Ectodermal cell (in vitro differentiated cells): ENCODE measurements around the gene ADAMTS6.
"Not testable (repeated sequence)": the region's sequence is repeated elsewhere in the genome, so short reads cannot be mapped to it uniquely, and the experiment has no call there.

Source experiments
- H3K27ac ChIP-seq: 2 replicates; pipeline ENCODE4 v1.7.0; 2013; ENCODE audit warnings: mild to moderate bottlenecking, low read depth, low read length; ENCODE audit not compliant: insufficient read depth, poor library complexity, severe bottlenecking
- H3K27me3 ChIP-seq: 2 replicates; pipeline ENCODE4 v1.7.0; 2013; ENCODE audit warnings: mild to moderate bottlenecking, low read length; ENCODE audit not compliant: insufficient read depth, control insufficient read depth, poor library complexity, severe bottlenecking
- H3K36me3 ChIP-seq: one replicate; pipeline ENCODE4 v1.7.0; 2013; ENCODE audit warnings: low read length; ENCODE audit not compliant: control insufficient read depth, insufficient read depth
- H3K4me1 ChIP-seq: one replicate; pipeline ENCODE4 v1.7.0; 2013; ENCODE audit warnings: low read length; ENCODE audit not compliant: control insufficient read depth, insufficient read depth
- H3K4me3 ChIP-seq: 2 replicates; pipeline ENCODE4 v1.7.0; 2013; ENCODE audit warnings: low read depth, low read length, control low read depth; ENCODE audit not compliant: insufficient read depth
- H3K9me3 ChIP-seq: 2 replicates; pipeline ENCODE4 v1.7.0; 2013; ENCODE audit warnings: mild to moderate bottlenecking, low read length, moderate library complexity; ENCODE audit not compliant: control insufficient read depth
- WGBS, 2 experiments: methylation state at CpG; one replicate each; pipeline ENCODE4 v1.1.7; 2013; ENCODE audit warnings: missing lambda C conversion rate in 2 of 2; 5-methylcytosine and 5-hydroxymethylcytosine counted together

ADAMTS6 gene

GRCh38 chr5:65191554-65192135, 290.1 kb downstream of the ADAMTS6 start:
- Histone ChIP-seq H3K36me3 (no peaks in the 10 kb centered on the region), H3K27me3 (no peaks in the 10 kb centered on the region), H3K4me1 (no peaks in the 10 kb centered on the region), H3K9me3 (no peaks in the 10 kb centered on the region), H3K4me3 (no peak overlapping the region), H3K27ac (no peak overlapping the region)

DNA sequence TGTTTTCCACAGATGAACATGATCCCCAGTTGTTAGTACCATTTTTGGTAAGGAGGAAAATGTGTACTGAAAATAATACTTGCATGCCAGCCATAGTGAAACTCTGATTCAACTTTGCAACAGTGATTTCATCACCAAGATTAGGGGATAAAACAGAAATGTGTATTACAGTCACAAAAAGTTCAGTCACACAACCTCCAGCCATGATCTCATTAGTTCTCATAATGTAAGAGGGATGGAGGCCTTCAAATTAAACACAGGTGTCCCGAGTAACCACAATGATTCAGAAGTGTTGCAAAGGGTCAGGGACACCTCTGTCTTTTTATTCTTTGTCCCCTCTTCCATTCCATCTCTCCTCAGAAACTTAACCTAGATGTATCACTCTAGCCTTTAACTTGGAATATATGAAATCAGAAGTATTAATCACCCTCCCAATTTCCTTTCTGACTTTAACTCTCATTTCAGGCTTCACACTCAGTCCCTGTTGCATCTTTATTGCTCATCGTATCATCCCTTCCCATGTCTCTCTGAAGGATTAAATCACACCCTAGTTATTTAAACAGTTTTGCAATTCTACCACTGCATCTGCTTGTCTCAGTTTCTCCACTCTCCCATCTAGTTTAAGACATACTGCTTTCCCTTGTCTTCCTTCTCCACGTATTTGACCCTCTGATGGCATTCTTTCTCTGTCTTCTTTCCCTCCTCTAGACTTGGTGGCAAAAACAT, 291.2 kb downstream of the ADAMTS6 start:
- Histone ChIP-seq H3K4me3 (no peak overlapping the region), H3K27ac (no peak overlapping the region), H3K27me3 (no peaks in the 10 kb centered on the region), H3K36me3 (no peaks in the 10 kb centered on the region), H3K4me1 (no peaks in the 10 kb centered on the region), H3K9me3 (no peaks in the 10 kb centered on the region)
- WGBS, 2 experiments = 88 to 94% methylated on average over 3 of the region's 3 CpGs

DNA sequence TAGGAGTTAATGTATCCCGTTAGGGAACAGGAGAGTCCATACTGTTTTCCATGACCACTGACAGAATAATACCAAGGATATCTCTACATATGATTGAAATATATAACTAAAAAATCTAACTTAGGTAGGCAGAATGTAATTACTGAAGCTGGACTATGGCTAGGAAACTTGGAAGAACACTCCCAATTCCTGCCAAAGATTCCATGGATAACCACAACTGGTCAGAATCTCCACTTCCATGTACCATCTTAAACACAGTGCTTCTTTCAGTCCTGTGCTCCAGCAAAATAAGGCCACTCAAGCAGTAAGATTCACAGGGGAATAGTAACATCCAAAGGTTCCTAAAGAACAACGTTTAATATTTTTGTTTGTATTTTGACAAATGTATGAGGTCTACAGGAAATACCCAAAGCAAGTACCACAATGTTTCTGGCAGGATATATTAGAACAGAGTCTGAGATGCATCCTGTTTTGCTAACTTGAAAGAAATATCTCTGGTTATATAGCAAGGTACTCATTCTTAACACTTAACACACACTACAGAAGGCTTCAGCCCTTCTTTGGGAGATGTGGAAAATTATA, 295.0 kb downstream of the ADAMTS6 start:
- no peaks in the 10 kb centered on the region for H3K27me3 ChIP-seq
- no peaks in the 10 kb centered on the region for H3K36me3 ChIP-seq
- H3K9me3 ChIP-seq = no peaks in the 10 kb centered on the region
- no peak overlapping the region for H3K4me3 ChIP-seq
- no peak overlapping the region for H3K27ac ChIP-seq
- H3K4me1 ChIP-seq = peaks cover 7% of the 10 kb centered on the region
- WGBS, 2 experiments = 93 to 97% methylated on average over 1 of the region's 2 CpGs

GRCh38 chr5:65185468-65185867, 296.3 kb downstream of the ADAMTS6 start:
- Histone ChIP-seq H3K27me3 (no peaks in the 10 kb centered on the region), H3K36me3 (no peaks in the 10 kb centered on the region), H3K4me1 (peaks cover 7% of the 10 kb centered on the region), H3K4me3 (no peak overlapping the region), H3K27ac (no peak overlapping the region), H3K9me3 (no peaks in the 10 kb centered on the region)
- 97 to 100% methylated on average over 1 of the region's 1 CpG for WGBS, 2 experiments

DNA sequence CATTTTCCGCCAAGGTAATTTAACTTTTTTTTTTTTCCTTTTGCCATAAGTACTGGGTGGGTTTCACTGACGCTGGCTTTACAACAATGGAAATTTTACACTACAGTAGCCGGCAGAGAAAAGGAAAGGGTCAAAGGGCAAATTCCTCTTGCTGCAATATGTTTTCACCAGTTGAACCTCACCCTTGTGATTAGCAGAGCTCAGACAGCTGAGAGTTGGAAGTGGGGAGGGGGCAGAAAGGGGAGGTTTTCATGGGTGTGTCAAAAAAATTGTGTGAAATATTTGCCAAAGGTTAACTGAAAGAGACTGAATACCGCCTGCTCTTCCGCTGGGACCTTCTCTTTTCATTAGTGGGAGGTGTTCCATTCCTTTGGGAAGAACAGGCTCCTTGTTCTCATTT, 296.9 kb downstream of the ADAMTS6 start:
- Histone ChIP-seq H3K27ac (peak overlapping the region; percentile 33), H3K4me3 (no peak overlapping the region), H3K9me3 (no peaks in the 10 kb centered on the region), H3K36me3 (no peaks in the 10 kb centered on the region), H3K4me1 (peaks cover 7% of the 10 kb centered on the region), H3K27me3 (no peaks in the 10 kb centered on the region)
- WGBS, 2 experiments = 55% methylated on average over 5 of the region's 5 CpGs

- H3K27me3 ChIP-seq, H3K36me3 ChIP-seq, H3K4me3 ChIP-seq, H3K27ac ChIP-seq, H3K9me3 ChIP-seq, H3K4me1 ChIP-seq: not testable (repeated sequence)
- WGBS, 2 experiments = 97% methylated on average over 18 of the region's 18 CpGs
Measured at GRCh38 chr5:65174231-65174630, 307.5 kb downstream of the ADAMTS6 start.

DNA sequence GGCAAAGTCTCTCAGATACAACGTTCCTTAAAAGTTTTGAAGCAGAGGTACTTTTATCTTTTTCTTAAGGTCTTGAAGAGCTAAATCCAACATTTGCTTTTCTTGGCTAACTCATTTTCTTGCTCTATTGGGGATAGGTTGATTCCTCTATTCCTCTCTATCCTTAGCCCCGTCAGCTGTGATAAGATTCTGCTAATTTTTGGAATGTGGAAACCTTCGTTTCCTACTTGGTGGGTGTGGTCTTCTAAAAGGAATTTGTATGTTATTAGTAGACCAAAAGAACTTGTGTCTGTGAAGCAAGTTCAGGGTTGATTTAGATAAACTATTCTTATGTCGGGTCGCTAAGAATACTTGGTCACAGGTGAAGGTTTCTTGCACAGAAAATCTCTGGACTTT, 308.6 kb downstream of the ADAMTS6 start:
- Histone ChIP-seq H3K27me3 (no peaks in the 10 kb centered on the region), H3K27ac (no peak overlapping the region), H3K4me3 (no peak overlapping the region), H3K4me1 (no peaks in the 10 kb centered on the region), H3K36me3 (no peaks in the 10 kb centered on the region), H3K9me3 (no peaks in the 10 kb centered on the region)
- WGBS, 2 experiments = 95 to 96% methylated on average over 4 to 5 of the region's 5 CpGs

- H3K36me3 ChIP-seq = no peaks in the 10 kb centered on the region
- H3K27ac ChIP-seq = no peak overlapping the region
- no peak overlapping the region for H3K4me3 ChIP-seq
Measured at GRCh38 chr5:65172486-65173129, 309.1 kb downstream of the ADAMTS6 start.

DNA sequence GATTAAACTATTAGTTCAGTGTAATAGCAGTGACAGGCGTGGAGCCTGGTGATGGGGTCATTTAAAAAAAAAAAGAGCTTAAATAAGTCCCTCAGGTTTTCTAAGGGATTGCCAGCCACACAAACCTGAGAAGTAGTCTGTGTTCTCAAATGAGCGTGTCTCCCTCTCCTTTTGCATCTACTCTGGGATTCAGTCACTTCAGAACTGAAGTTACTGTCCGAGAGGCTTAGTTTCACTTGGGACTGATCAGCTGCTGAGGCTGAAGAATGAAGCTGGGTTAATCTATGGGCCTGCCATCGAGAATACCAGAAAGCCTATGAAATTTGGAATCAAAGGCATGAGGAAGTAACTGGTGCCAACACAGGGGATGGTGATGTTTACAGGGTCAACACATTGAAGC, 310.1 kb downstream of the ADAMTS6 start:
- Histone ChIP-seq H3K4me1 (no peaks in the 10 kb centered on the region), H3K4me3 (no peak overlapping the region), H3K9me3 (no peaks in the 10 kb centered on the region), H3K27me3 (no peaks in the 10 kb centered on the region), H3K27ac (no peak overlapping the region), H3K36me3 (no peaks in the 10 kb centered on the region)
- 91 to 96% methylated on average over 4 of the region's 4 CpGs for WGBS, 2 experiments

More at GRCh38 chr5:65172486-65173129, 309.1 kb downstream of the ADAMTS6 start:
- Histone ChIP-seq H3K4me1 (no peaks in the 10 kb centered on the region), H3K9me3 (no peaks in the 10 kb centered on the region), H3K27me3 (no peaks in the 10 kb centered on the region)
- WGBS, 2 experiments = 94 to 95% methylated on average over 7 to 9 of the region's 9 CpGs

DNA sequence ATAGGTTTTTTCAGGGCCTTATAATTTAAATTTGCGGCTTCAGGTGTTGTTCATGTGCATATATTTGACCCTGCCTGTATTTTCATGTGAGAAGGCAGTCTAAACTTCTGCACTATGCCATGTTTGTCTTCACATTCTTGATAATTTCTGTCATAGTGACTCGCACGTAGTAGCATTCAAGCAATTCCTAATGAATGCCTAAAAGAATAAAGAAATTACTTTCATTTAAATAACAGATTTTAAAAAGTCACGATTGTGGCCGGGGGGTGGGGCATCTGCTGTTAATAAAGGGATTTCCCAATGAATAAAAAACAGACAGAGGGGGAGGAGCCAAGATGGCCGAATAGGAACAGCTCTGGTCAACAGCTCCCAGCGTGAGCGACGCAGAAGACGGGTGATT, 318.0 kb downstream of the ADAMTS6 start:
- no peaks in the 10 kb centered on the region for H3K27me3 ChIP-seq
- H3K27ac ChIP-seq = no peak overlapping the region
- H3K4me1 ChIP-seq = no peaks in the 10 kb centered on the region
- H3K9me3 ChIP-seq = no peaks in the 10 kb centered on the region
- WGBS, 2 experiments = 89 to 93% methylated on average over 10 of the region's 10 CpGs
- no peak overlapping the region for H3K4me3 ChIP-seq
- no peaks in the 10 kb centered on the region for H3K36me3 ChIP-seq
